HepG2 (cell line): ENCODE measurements around the gene GPR32.

Experiments
- EP300 ChIP-seq, 3 experiments: sonication (generic) in 1 of 3; formaldehyde crosslinking in 1 of 3; IDR thresholded peaks; 2 replicates each; pipeline versions ENCODE4 v1.5.1 to v1.6.1; 2011 to 2020; ENCODE audit warnings: low read depth in 2 of 3, low read length in 2 of 3, borderline replicate concordance in 1 of 3, improper control_type of control experiment in 1 of 3, mild to moderate bottlenecking in 1 of 3, missing genetic modification reagents in 1 of 3, moderate library complexity in 1 of 3
- FOXJ3 ChIP-seq: sonication (generic); formaldehyde crosslinking; IDR thresholded peaks from 2 replicates; pipeline ENCODE4 v1.4.0; 2020; ENCODE audit warnings: missing genetic modification reagents, mild to moderate bottlenecking, borderline replicate concordance
- ZNF33B ChIP-seq: sonication (generic); formaldehyde crosslinking; IDR thresholded peaks from 2 replicates; pipeline ENCODE4 v1.5.1; 2020; ENCODE audit warnings: mild to moderate bottlenecking, missing genetic modification reagents
- TF ChIP-seq, protein P1 (sequence below): sonication (generic); formaldehyde crosslinking; IDR thresholded peaks from 2 replicates; pipeline ENCODE4 v1.5.0; 2020; ENCODE audit warnings: missing genetic modification reagents, mild to moderate bottlenecking, borderline replicate concordance

DNA sequence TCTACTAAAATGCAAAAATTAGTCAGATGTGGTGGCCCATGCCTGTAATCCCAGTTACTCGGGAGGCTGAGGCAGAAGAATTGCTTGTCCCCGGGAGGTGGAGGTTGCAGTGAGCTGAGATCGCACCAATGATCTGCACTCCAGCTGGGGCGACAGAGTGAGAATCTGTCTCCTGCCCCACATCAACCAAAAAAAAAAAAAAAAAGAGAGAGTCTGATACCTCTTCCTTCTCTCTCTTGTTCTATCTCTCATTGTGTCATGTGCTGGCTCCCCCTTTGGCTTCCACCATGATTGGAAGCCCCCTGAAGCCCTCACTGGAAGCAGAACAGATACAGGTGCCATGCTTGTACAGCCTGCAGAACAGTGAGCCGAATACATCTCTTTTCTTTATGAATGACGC, 26.7 kb upstream of the GPR32 start:
- TF ChIP-seq, protein P1, sequence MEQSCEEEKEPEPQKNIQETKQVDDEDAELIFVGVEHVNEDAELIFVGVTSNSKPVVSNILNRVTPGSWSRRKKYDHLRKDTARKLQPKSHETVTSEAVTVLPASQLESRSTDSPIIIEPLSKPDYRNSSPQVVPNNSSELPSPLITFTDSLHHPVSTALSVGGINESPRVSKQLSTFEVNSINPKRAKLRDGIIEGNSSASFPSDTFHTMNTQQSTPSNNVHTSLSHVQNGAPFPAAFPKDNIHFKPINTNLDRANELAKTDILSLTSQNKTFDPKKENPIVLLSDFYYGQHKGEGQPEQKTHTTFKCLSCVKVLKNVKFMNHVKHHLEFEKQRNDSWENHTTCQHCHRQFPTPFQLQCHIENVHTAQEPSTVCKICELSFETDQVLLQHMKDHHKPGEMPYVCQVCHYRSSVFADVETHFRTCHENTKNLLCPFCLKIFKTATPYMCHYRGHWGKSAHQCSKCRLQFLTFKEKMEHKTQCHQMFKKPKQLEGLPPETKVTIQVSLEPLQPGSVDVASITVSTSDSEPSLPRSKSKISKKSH, result no peak
- TF ChIP-seq FOXJ3 (CRISPR knock-in tag), result no peak
- no peak for TF ChIP-seq ZNF33B (CRISPR knock-in tag)
- TF ChIP-seq EP300 (IDR thresholded peaks at IDR 0.05; ENCODE audit: low read depth in 2 of 2, low read length in 2 of 2), result no peak
- TF ChIP-seq EP300 (CRISPR knock-in tag; IDR thresholded peaks at IDR 0.05; ENCODE audit: borderline replicate concordance), result no peak
